Lower lobe of right lung (tissue), 2 donors: ENCODE data around the gene PPIP5K2. TPM values are rescaled to one million over a fixed set of nuclear protein-coding genes. Genes with fewer than 3 reads are reported as not detected.

ENCODE experiments used
- ATAC-seq, 2 donors: fragments of 200-7000 bp; cut with Tn5 transposase; one replicate each; pipeline ENCODE4 v1.9.1; 2020 to 2022; ENCODE audit warnings: mild to moderate bottlenecking in 2 of 2, moderate library complexity in 2 of 2
- DNase-seq: peaks from one replicate; pipeline ENCODE4 v3.0.0-alpha.2; 2020
- H3K27ac ChIP-seq: fragments of 200-600 bp; one replicate; pipeline ENCODE4 v1.8.0; 2022
- H3K27me3 ChIP-seq: fragments of 200-600 bp; one replicate; pipeline ENCODE4 v1.8.0; 2022; ENCODE audit warnings: low read depth
- H3K36me3 ChIP-seq: fragments of 200-600 bp; one replicate; pipeline ENCODE4 v1.8.0; 2022; ENCODE audit warnings: mild to moderate bottlenecking
- H3K4me1 ChIP-seq: fragments of 200-600 bp; one replicate; pipeline ENCODE4 v1.8.0; 2022
- H3K4me3 ChIP-seq: fragments of 200-600 bp; one replicate; pipeline ENCODE4 v1.8.0; 2022; ENCODE audit warnings: mild to moderate bottlenecking
- H3K9me3 ChIP-seq: fragments of 200-600 bp; one replicate; pipeline ENCODE4 v1.8.0; 2022
- intact Hi-C: fragments of 100-400 bp; cut with DNase I; formaldehyde crosslinking; loops from one replicate; pipeline ENCODE4 v1.11.0; 2022
- total RNA-seq: library from RNA; stranded (reverse); fragmentation: NEBNext Ultra II Directional; extraction: Animal tissue kit (Norgen Biotek cat#: 25700); gene quantifications from one replicate; pipeline ENCODE4 v1.2.1, GENCODE V29; 2021
- TF ChIP-seq, protein P1 (sequence below): fragments of 200-600 bp; IDR thresholded peaks from one replicate; pipeline ENCODE4 v1.8.0; 2022; ENCODE audit warnings: antibody characterized with exemption, mild to moderate bottlenecking
- donor health status: DM: no; HTN: yes; CAD: no; lungs with severe emphysema.

The PPIP5K2 gene
- total RNA-seq, 1 donor from 2014 or later, result 62.2 TPM

DNA sequence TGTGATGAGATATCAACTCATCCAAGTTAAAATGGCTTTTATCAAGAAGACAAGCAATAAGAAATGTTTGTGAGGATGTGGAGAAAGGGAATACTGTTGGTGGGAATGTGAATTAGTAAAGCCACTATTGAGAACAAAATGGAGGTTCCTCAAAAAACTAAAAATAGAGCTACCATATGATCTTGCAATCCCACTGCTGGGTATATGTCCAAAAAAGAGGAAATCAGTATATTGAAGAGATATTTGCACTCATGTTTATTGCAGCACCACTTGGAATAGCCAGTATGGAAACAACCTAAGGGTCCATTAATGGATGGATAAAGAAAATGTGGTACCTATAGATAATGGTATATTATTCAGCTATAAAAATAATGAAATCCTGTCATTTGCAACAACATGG, 25.1 kb downstream of the PPIP5K2 start:
- Histone ChIP-seq H3K36me3 (peaks cover 26% of the 10 kb centered on the region), H3K4me1 (no peaks in the 10 kb centered on the region), H3K27me3 (no peaks in the 10 kb centered on the region), H3K9me3 (no peaks in the 10 kb centered on the region), H3K4me3 (no peak overlapping the region), H3K27ac (no peak overlapping the region)
- no peak for DNase-seq
- TF ChIP-seq, protein P1, sequence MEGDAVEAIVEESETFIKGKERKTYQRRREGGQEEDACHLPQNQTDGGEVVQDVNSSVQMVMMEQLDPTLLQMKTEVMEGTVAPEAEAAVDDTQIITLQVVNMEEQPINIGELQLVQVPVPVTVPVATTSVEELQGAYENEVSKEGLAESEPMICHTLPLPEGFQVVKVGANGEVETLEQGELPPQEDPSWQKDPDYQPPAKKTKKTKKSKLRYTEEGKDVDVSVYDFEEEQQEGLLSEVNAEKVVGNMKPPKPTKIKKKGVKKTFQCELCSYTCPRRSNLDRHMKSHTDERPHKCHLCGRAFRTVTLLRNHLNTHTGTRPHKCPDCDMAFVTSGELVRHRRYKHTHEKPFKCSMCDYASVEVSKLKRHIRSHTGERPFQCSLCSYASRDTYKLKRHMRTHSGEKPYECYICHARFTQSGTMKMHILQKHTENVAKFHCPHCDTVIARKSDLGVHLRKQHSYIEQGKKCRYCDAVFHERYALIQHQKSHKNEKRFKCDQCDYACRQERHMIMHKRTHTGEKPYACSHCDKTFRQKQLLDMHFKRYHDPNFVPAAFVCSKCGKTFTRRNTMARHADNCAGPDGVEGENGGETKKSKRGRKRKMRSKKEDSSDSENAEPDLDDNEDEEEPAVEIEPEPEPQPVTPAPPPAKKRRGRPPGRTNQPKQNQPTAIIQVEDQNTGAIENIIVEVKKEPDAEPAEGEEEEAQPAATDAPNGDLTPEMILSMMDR, result no peak
- no peak for ATAC-seq
- intact Hi-C loops, result no loop called here

DNA sequence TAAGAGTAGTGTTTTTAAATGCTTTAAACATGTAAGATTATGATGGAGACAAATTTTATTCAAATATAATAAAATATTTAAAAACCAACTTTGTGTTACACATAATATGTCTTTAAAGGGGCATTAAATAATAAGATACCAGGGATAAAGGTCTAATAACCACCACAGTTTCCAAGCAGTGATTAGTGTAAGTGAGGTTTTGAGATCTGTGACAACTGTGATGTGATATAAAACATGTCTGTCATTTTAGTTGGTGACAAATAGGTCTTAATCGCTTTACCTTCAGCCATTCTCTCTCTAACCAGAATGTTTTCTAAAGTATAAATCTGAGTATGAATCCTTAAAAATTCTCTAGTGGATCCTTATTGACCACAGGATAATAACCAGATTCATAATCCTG, 28.1 kb downstream of the PPIP5K2 start:
- H3K36me3 ChIP-seq, result peaks cover 41% of the 10 kb centered on the region
- DNase-seq, result no peak
- TF ChIP-seq, protein P1, result no peak
- H3K4me3 ChIP-seq, result no peak overlapping the region
- no peaks in the 10 kb centered on the region for H3K9me3 ChIP-seq
- no peaks in the 10 kb centered on the region for H3K27me3 ChIP-seq
- H3K4me1 ChIP-seq, result no peaks in the 10 kb centered on the region
- no peak for ATAC-seq
- H3K27ac ChIP-seq, result no peak overlapping the region
- intact Hi-C loops, result no loop called here

DNA sequence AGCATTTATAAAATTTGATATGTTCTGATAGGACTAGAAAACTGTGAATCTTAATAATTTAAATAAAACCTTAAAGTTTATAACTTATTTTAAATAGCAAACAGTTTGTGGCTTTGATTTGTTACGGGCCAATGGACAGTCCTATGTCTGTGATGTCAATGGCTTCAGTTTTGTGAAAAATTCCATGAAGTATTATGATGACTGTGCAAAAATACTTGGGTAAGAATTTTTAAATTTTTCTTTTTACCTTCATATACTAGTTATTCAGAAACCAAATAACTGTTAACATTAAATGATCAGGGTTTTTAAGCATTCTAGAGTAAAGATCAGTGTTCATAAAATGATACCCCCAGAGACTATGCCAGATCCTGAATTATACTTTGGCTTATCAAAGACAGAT, 31.1 kb downstream of the PPIP5K2 start:
- H3K4me1 ChIP-seq, result no peaks in the 10 kb centered on the region
- H3K9me3 ChIP-seq, result no peaks in the 10 kb centered on the region
- no peak overlapping the region for H3K27ac ChIP-seq
- H3K36me3 ChIP-seq, result peaks cover 70% of the 10 kb centered on the region
- H3K4me3 ChIP-seq, result no peak overlapping the region
- no peaks in the 10 kb centered on the region for H3K27me3 ChIP-seq
- DNase-seq (no peak), ATAC-seq (no peak)
- intact Hi-C loops, result no loop called here
- TF ChIP-seq, protein P1, result no peak

DNA sequence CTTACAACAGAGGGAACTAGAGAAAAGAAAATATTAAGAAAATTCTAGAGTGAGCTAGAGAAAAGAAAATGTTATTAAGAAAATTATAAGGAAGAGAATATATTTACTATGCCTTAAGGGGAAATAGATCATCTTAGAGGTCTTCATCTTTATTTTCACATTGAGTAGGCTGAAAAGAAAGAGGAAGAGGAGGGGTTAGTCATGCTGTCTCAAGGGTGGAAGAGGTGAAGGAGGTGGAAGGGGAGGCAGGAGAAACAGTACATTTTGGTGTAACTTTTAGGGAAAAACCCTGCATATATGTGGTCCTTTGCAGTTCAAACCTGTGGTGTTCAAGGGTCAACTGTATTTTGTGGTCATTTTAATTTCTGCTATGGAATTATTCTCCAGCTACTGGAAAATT, 46.6 kb downstream of the PPIP5K2 start:
- intact Hi-C loops, result no loop called here
- peaks cover 34% of the 10 kb centered on the region for H3K36me3 ChIP-seq
- ATAC-seq, result no peak

DNA sequence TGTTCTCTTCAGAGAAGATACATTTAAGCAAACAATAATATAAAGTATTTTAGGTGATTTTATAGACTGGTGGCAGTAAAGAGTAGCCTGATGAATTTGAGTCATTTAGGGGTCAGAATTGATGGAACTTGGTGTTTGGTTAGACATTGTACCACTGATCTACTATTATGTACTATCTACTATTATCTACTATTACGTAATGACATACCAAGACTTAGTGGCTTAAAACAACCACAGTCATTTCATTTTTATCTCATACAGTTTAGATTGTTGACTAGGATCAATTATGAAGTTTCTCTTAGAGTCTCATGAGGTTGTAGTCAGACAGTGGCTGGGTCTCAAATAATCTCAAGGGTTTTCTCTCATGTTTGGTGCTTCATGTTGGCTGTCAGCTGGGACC, 54.0 kb downstream of the PPIP5K2 start:
- TF ChIP-seq, protein P1, result no peak
- no peak overlapping the region for H3K4me3 ChIP-seq
- no peak for ATAC-seq
- H3K9me3 ChIP-seq, result no peaks in the 10 kb centered on the region
- H3K27ac ChIP-seq, result no peak overlapping the region
- H3K27me3 ChIP-seq, result no peaks in the 10 kb centered on the region
- no peak for DNase-seq
- H3K4me1 ChIP-seq, result no peaks in the 10 kb centered on the region
- intact Hi-C loops, result no loop called here
- H3K36me3 ChIP-seq, result peaks cover 51% of the 10 kb centered on the region

More for the DNA sequence above, 46.6 kb downstream of the PPIP5K2 start:
- TF ChIP-seq, protein P1, result no peak
- no peak overlapping the region for H3K27ac ChIP-seq
- no peaks in the 10 kb centered on the region for H3K9me3 ChIP-seq
- H3K27me3 ChIP-seq, result no peaks in the 10 kb centered on the region
- no peak for DNase-seq
- no peak overlapping the region for H3K4me3 ChIP-seq
- no peaks in the 10 kb centered on the region for H3K4me1 ChIP-seq

DNA sequence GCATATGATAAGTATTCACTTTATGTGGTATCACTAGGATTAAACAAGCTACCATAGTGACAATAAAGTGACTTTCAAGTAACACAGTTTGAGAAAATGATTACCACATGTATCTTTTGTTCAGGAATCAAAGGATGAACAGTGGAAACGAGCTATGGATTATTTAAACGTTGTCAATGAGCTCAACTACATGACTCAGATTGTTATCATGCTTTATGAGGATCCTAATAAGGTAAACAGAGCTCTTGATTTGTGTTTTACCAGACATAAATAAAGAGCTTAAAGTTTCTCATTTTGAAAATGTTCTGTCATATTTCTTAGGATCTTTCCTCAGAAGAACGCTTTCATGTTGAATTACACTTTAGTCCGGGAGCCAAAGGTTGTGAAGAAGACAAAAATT, 57.4 kb downstream of the PPIP5K2 start:
- ATAC-seq, result no peak
- H3K4me1 ChIP-seq, result no peaks in the 10 kb centered on the region
- DNase-seq, result no peak
- H3K4me3 ChIP-seq, result no peak overlapping the region
- H3K27me3 ChIP-seq, result no peaks in the 10 kb centered on the region
- no peak overlapping the region for H3K27ac ChIP-seq
- TF ChIP-seq, protein P1, result no peak
- H3K36me3 ChIP-seq, result peaks cover 85% of the 10 kb centered on the region
- intact Hi-C loops, result no loop called here
- H3K9me3 ChIP-seq, result no peaks in the 10 kb centered on the region
